Measurements from ENCODE around the gene AUTS2.

The AUTS2 gene

DNA sequence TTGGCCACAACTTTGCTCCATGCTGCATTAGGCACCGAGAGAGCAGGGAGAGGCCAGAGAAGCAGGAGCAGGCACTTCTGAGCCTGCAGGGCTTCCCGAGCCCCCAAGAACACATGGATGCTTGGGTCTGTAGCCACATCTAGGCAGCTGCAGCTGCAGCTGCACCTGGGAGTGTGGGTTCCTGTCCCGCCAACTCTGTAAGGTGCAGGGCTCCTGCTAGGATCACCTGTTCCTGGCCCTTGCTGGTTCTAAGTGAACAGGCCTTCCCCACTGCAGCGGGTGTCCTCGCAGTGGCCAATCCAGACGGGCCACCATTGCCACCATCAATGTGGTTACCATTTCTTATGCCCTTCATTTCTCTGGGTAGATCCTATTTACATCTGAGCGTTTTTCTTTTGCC is 330.3 kb downstream of the AUTS2 start:
- TF ChIP-seq TARDBP (IDR thresholded peaks at IDR 0.05) (no peak), BHLHE40 (IDR thresholded peaks at IDR 0.05; ENCODE audit: borderline replicate concordance) (no peak), SUZ12 (IDR thresholded peaks at IDR 0.05) (no peak), ARNT (IDR thresholded peaks at IDR 0.05) (no peak), LEF1 (IDR thresholded peaks at IDR 0.05; ENCODE audit: borderline replicate concordance) (no peak), CTBP1 (IDR thresholded peaks at IDR 0.05; ENCODE audit: borderline replicate concordance) (no peak), ELF4 (IDR thresholded peaks at IDR 0.05) (no peak), FOXM1 (IDR thresholded peaks at IDR 0.05; ENCODE audit: borderline replicate concordance) (no peak), ZNF384 (IDR thresholded peaks at IDR 0.05) (no peak), NFRKB (IDR thresholded peaks at IDR 0.05) (no peak), SP1 (IDR thresholded peaks at IDR 0.05) (no peak)
- ChIA-PET CTCF (no interaction called here), POLR2A (no interaction called here)
- DNase-seq (ENCODE audit: extremely low spot score), result no peak

DNA sequence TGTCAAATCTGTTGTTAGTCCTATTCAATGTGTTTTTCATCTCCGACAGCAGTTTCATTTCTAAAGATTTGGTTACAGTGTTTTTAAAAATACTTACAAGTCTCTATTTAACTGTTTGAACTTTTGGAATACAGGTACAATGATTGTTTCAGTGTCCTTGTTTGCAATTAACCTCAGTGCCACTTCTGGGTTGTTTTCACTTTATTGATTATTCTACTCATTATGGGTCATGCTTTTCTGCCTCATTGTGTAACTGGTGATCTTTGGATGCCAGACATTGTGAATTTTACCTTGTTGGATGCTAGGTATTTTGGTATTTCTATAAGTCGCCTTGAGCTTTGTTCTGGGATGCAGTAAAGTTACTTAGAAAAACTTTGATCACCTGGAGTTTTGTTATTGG is 331.3 kb downstream of the AUTS2 start:
- no peak for TF ChIP-seq FOXM1 (IDR thresholded peaks at IDR 0.05; ENCODE audit: borderline replicate concordance)
- POLR2A ChIA-PET, result no interaction called here
- CTCF ChIA-PET, result no interaction called here
- DNase-seq (ENCODE audit: extremely low spot score), result no peak

DNA sequence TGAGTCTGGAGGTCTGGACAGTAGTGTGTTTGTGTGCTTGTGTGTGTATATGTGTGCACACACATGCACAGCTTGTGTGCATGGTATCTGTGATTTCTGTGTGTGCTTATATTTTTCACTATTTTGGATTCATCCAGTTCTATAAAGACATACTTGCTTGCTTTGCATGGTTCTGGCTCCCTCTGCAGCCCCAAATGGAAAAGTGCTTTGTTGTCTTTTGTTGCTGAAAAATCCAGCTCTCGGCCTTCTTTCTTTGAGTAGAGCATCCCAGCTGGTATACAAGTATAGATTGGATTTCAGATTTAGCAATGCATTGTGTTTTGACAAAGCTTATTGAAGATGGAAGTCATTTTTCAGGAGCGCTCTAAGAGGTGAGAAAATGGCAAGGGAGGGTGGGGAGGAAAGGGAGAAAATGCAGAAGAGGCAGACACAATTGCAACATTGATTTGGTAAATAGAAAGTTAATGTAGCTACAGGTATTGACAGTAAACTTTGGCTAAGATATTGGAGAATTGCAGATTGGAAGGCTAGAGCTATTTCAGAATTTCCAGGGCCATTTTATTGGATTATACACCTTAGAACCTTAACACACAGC is 333.9 kb downstream of the AUTS2 start:
- ChIA-PET CTCF (interaction anchor here (0.5 to 1.2 kb wide), 8 partner anchors 33 to 1800 kb away, joined by 3 to 6 read pairs (median 3); no protein-coding TSS in a partner anchor), POLR2A (no interaction called here)
- DNase-seq (ENCODE audit: extremely low spot score), result peak; percentile 22
- TF ChIP-seq LEF1 (IDR thresholded peaks at IDR 0.05; ENCODE audit: borderline replicate concordance) (no peak), CTBP1 (IDR thresholded peaks at IDR 0.05; ENCODE audit: borderline replicate concordance) (no peak), L3MBTL2 (conservative IDR thresholded peaks at IDR 0.05) (no peak)

DNA sequence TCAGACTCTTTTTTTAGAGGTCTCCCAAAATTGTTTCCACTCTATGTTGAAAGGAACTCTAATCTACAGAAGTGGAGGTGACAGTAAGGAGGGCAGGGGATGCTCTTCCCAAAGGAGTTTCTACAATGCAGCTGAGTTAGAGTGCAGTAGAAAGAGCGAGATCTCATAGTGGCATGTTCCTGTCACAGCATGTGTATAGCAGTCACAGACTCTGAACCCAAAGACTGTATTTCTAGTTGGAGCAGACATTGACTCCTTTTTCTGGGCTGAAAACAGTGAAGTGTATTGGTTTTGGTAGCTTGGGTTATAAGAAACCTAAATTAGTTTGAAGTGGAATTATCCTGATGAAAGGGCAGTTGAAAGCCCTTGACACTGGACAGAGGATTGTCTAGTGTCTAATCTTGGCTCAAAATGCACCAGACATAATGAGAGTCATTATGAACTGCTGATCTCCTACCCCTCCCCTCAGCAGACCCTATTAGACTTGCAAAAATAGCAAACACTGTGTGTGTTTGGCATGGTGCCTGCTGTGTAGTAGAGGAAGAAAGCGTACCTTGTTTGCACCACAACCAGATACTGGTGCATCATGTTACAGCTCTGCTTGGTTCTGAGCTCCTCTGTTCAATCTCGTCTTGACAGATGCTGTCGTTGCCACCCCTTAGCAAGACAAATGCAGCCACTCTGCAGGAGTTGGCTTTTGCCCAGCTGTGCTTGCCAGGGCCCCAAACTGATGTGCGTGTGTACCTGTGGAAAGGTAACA is 336.0 kb downstream of the AUTS2 start:
- peak; percentile 31 for DNase-seq (ENCODE audit: extremely low spot score)
- ChIA-PET CTCF (no interaction called here), POLR2A (interaction anchor here (1.0 kb wide), 1 partner anchor 334 kb away, joined by 3 read pairs; no protein-coding TSS in a partner anchor)
- TF ChIP-seq, protein P1, sequence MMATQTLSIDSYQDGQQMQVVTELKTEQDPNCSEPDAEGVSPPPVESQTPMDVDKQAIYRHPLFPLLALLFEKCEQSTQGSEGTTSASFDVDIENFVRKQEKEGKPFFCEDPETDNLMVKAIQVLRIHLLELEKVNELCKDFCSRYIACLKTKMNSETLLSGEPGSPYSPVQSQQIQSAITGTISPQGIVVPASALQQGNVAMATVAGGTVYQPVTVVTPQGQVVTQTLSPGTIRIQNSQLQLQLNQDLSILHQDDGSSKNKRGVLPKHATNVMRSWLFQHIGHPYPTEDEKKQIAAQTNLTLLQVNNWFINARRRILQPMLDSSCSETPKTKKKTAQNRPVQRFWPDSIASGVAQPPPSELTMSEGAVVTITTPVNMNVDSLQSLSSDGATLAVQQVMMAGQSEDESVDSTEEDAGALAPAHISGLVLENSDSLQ (IDR thresholded peaks at IDR 0.05), result 0 out of 2 replicates have a peak, but pooled peaks have one; percentile 29
- no peak for TF ChIP-seq CTBP1 (IDR thresholded peaks at IDR 0.05; ENCODE audit: borderline replicate concordance)
- no peak for TF ChIP-seq FOXK2 (IDR thresholded peaks at IDR 0.05)
- no peak for TF ChIP-seq SUZ12 (IDR thresholded peaks at IDR 0.05)

DNA sequence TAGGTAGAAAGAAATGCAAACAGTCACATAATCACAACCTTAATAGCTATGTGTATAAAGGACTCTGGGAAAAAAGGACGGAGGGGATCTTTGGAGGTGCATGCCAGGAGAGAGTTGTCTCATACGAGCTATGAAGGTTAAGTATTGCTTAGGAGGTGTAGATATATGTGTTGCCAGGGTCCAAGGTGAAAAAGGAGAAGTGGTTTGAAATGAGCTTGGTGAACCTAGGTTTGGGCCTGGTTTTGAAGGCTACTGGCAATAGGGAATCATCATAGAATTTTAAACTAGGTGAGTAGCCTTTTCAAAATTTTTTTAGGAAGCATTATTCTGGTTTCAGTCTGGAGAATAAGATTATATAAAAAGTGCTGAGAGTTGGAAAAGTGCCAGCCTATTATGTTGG is 336.8 kb downstream of the AUTS2 start:
- POLR2A ChIA-PET, result no interaction called here
- CTCF ChIA-PET, result no interaction called here

DNA sequence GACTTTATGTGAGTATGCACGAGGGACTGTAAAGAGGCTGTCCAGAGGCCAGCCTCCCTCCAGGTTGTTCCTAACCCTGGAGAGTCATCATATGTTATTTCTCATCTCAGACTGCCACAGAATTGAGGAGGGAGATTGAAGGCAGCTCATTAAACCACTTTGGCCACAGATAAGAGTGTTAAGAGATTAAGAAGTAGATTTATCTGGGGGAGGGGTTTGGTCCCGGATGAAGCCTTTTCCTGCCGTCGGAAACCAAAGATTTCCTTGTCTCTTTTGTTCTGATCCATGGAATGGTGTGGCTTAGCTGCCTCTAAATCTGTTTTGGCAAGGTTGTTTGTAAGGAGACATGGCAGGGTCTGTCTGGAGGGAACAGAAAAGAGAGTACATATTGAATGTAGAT is 338.8 kb downstream of the AUTS2 start:
- TF ChIP-seq, protein P1 (IDR thresholded peaks at IDR 0.05), result no peak
- no peak for TF ChIP-seq FOXK2 (IDR thresholded peaks at IDR 0.05)
- no peak for DNase-seq (ENCODE audit: extremely low spot score)
- ChIA-PET CTCF (interaction anchor here (0.6 to 1.0 kb wide), 2 partner anchors 104 to 112 kb away, joined by 3 to 4 read pairs; no protein-coding TSS in a partner anchor), POLR2A (no interaction called here)

More for the DNA sequence above, 336.8 kb downstream of the AUTS2 start:
- TF ChIP-seq TARDBP (IDR thresholded peaks at IDR 0.05) (no peak), ELF4 (IDR thresholded peaks at IDR 0.05) (no peak), HDGF (IDR thresholded peaks at IDR 0.05; ENCODE audit: borderline replicate concordance) (no peak), ZNF384 (IDR thresholded peaks at IDR 0.05) (no peak), CTBP1 (IDR thresholded peaks at IDR 0.05; ENCODE audit: borderline replicate concordance) (no peak), SUZ12 (IDR thresholded peaks at IDR 0.05) (no peak), ARNT (IDR thresholded peaks at IDR 0.05) (no peak), FOXA1 (IDR thresholded peaks at IDR 0.05) (no peak), SP1 (IDR thresholded peaks at IDR 0.05) (no peak), BHLHE40 (IDR thresholded peaks at IDR 0.05; ENCODE audit: borderline replicate concordance) (no peak), LEF1 (IDR thresholded peaks at IDR 0.05; ENCODE audit: borderline replicate concordance) (no peak)
- no peak for DNase-seq (ENCODE audit: extremely low spot score)

DNA sequence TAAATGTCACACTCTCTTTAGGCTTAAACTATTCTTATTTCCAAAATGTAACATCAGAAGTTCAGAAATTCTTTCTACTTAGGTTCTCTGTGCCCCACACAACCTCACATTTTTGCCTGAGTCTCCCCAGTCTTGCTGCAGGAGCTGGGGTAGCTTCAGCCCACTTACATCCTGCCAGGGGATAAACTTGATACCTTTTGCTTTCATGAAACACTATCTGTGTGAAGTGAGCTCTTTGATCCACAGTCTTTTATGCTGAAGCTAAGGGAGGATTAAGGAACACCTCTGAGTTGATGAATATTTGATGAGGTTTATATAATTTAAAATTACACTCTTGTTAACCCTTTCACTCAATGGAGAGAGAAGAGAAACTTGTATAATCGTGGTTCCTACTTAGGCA is 341.0 kb downstream of the AUTS2 start:
- TF ChIP-seq TARDBP (IDR thresholded peaks at IDR 0.05), result no peak
- ChIA-PET POLR2A (no interaction called here), CTCF (no interaction called here)
- DNase-seq (ENCODE audit: extremely low spot score), result no peak

DNA sequence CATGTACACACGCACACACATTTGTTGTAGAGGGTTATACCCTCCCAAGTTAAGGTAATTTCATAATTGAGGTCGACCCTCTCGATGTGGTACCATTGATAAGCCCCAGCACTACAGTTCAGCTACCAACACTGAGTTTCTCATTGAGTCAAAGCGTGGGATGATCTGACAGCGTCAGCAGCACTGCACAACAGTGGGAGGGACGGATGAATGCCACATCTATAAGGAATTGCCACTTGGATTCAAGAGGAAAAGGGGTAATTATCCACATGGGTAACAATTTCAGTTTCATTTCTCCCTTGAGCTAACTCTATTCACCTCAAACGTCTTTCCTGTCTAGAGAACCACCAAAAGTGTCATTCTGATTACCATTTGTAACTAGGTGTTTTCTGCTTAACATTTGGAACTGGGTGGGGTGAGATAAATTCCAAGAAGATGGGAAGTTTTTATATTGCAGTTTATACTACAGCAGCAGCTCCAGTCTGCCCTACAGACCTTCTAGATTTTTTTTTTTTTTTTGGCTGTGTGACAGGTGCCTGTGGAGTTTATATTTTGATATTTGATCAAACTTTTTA is 342.9 kb downstream of the AUTS2 start:
- ChIA-PET CTCF (no interaction called here), POLR2A (no interaction called here)
- TF ChIP-seq ARNT (IDR thresholded peaks at IDR 0.05), result no peak
- TF ChIP-seq NFRKB (IDR thresholded peaks at IDR 0.05), result no peak
- TF ChIP-seq FOXM1 (IDR thresholded peaks at IDR 0.05; ENCODE audit: borderline replicate concordance), result no peak
- TF ChIP-seq TARDBP (IDR thresholded peaks at IDR 0.05), result no peak
- TF ChIP-seq ZNF384 (IDR thresholded peaks at IDR 0.05), result no peak
- no peak for TF ChIP-seq ELF4 (IDR thresholded peaks at IDR 0.05)
- no peak for TF ChIP-seq LEF1 (IDR thresholded peaks at IDR 0.05; ENCODE audit: borderline replicate concordance)
- TF ChIP-seq, protein P1 (IDR thresholded peaks at IDR 0.05), result no peak
- TF ChIP-seq SUZ12 (IDR thresholded peaks at IDR 0.05), result no peak
- TF ChIP-seq FOXA1 (IDR thresholded peaks at IDR 0.05), result no peak
- TF ChIP-seq HDGF (IDR thresholded peaks at IDR 0.05; ENCODE audit: borderline replicate concordance), result no peak
- no peak for TF ChIP-seq CTBP1 (IDR thresholded peaks at IDR 0.05; ENCODE audit: borderline replicate concordance)
- no peak for TF ChIP-seq SP1 (IDR thresholded peaks at IDR 0.05)
- TF ChIP-seq FOXK2 (IDR thresholded peaks at IDR 0.05), result no peak
- no peak for TF ChIP-seq BHLHE40 (IDR thresholded peaks at IDR 0.05; ENCODE audit: borderline replicate concordance)
- TF ChIP-seq L3MBTL2 (conservative IDR thresholded peaks at IDR 0.05), result no peak
- DNase-seq (ENCODE audit: extremely low spot score), result no peak
